Measurements from ENCODE around the gene FBH1.

Gene FBH1

GRCh38 chr10:5921746-5922145, 31.7 kb downstream of the FBH1 start:
- no peak for DNase-seq (ENCODE audit: extremely low read depth, low read depth)
- no peak for TF ChIP-seq CTCF (IDR thresholded peaks at IDR 0.05; ENCODE audit: low read depth, low read length)

- no peak for TF ChIP-seq CTCF (IDR thresholded peaks at IDR 0.05; ENCODE audit: low read depth, low read length)
- DNase-seq (ENCODE audit: extremely low read depth, low read depth) = no peak
These were observed 34.8 kb downstream of the FBH1 start for GRCh38 chr10:5924889-5925288.

GRCh38 chr10:5927306-5927705, 37.3 kb downstream of the FBH1 start:
- DNase-seq (ENCODE audit: extremely low read depth, low read depth) = peak; percentile 67
- no peak for TF ChIP-seq CTCF (IDR thresholded peaks at IDR 0.05; ENCODE audit: low read depth, low read length)

- TF ChIP-seq CTCF (IDR thresholded peaks at IDR 0.05; ENCODE audit: low read depth, low read length) = no peak
- DNase-seq (ENCODE audit: extremely low read depth, low read depth) = no peak
These were observed 39.4 kb downstream of the FBH1 start for GRCh38 chr10:5929442-5929841.

- TF ChIP-seq CTCF (IDR thresholded peaks at IDR 0.05; ENCODE audit: low read depth, low read length) = no peak
- no peak for DNase-seq (ENCODE audit: extremely low read depth, low read depth)
These were observed 40.2 kb downstream of the FBH1 start for GRCh38 chr10:5930272-5930671.

- TF ChIP-seq CTCF (IDR thresholded peaks at IDR 0.05; ENCODE audit: low read depth, low read length) = no peak
- DNase-seq (ENCODE audit: extremely low read depth, low read depth) = no peak
These were observed 42.3 kb downstream of the FBH1 start for GRCh38 chr10:5932345-5932744.

- TF ChIP-seq CTCF (IDR thresholded peaks at IDR 0.05; ENCODE audit: low read depth, low read length) = no peak
- no peak for DNase-seq (ENCODE audit: extremely low read depth, low read depth)
These were observed 44.0 kb downstream of the FBH1 start for GRCh38 chr10:5933909-5934546.

Measured in AG09319 (cell line).